ENCODE data around the gene FBXW7.

FBXW7 gene

GRCh38 chr4:152544533-152544932, 8.6 kb upstream of the FBXW7 start:
- DNase-seq: peak in 1 of 2 donors; percentile 45

- DNase-seq: no peak
Observed at GRCh38 chr4:152540941-152541340, 5.0 kb upstream of the FBXW7 start.

DNA sequence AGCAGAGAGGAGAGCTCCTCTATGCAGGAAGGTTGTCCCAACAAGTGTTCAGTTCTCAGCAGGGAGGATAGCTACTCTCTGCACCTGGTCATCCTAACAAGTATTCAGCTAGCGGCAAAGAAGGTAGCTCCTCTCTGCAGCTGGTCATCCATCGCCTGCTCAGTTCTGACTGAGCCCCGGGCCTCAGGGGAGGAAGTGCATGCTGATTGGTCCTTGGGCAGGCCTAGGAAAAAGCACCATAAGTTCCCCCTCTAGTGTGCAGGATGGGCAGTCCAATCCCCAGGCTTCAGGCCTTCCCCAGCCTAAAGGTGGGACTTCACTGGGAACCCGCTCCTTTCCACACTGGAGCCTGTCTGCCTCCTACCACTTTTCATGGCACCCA, 4.4 kb upstream of the FBXW7 start:
- DNase-seq: no peak

DNA sequence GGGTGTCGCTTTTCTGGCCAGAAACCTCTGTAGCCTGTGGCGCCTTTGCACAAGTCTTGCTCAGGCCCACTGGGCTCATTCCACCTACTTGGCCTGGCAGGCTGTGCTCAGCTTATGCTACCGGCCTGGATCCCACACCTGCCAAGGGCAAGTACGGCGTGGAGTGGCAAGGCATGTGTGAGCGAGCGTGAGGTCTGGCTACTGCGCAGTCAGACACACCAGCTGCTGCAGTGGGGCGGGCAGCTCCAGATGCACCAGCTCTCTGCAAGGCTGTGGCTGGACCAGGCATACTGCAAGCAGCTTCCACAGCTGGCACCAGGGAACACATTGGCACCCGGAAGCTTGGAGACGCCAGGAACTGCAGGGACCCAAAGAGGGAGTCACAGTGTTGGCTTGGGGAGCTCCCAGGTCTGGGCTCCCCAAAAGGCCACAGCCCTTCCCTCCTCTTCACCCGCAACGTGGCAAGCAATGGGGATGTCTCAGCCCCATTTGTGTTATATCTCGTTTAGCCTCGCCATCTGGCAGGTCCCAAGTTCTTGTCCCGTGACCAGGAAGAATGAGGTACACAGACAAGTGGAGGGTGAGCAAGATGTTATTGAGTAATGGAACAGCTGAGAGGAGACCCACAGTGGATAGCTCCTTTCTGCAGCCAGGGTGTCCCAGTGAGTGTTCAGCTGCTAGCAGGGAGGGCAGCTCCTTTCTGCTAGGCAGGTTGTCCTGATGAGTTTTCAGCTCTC, 3.8 kb upstream of the FBXW7 start:
- DNase-seq: no peak

- no peak for DNase-seq
Observed at GRCh38 chr4:152537881-152538280, 2.0 kb upstream of the FBXW7 start.

DNA sequence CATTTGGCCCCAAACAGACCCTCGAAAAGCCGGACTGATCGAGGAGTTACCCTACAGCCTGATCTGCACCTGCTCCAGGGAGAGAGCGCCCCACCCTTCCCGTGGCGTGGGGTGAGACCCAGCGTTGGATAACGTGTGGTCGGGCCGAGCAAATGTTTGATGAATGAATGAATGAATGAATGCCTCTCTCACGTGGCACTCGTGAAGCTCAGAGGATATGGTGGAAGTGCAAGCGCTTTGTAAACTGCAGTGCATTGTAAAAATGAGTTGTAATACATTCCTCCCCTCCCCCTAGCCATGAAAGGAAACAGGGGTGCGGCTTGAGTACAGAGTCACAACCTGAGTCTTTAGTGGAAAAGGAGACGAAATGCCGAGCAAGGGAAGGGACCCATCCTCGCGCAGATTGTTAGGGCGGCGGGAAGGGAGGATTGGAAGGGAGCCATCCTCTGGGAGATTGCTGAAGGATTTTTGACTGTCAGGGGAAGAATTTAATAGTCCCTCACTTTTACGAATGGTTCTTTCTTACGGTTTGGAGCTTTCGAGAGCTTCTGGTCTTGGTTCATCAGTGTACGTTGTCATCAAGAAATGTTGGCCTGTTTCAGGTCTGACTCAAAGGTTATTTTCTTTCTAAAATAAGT, 772 bp upstream of the FBXW7 start:
- peak; percentile 73 to 85 for DNase-seq

- peak in 1 of 2 donors; percentile 28 for DNase-seq
Observed at GRCh38 chr4:152535360-152535902, 461 bp downstream of the FBXW7 start.

DNA sequence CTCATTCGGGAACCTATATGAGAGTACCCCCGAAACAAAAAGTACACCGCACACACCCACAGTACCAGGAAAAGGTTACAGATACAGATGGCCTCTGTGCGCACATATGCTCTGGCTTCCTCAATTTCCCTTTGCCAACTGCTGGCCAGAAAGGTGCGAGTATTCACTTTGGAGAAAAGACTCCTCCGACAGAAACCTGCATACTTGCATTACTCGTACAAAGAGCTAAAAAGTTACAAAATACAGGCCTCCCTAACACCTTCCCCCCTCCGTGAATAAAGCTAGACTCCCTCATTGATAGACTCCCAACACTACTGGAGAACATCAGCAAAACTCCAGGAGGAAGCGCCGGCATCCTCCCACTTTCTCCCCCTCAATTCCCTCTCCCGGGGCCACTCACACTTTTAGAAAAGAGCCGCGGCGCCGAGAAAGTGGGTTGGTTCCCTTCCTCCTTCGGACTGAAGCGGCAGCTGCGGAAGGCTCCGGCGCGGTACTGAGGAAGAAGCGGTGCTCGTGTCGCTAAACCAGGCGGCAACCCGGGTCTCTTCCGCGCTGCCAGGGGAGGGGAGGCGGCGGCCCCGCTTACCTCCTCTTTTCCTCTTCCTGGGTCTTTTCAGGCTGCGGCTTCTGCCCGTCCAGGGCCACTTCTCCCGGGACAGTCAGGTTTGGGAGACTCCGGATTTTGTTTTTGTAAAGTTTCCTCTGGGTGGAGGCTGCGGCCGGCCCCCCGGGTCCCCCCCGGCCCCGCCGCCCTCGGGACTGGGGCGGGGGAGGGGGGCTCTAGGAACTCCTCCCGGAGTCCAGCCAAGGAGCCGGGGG, 1.1 kb downstream of the FBXW7 start:
- DNase-seq: peak; percentile 50 to 55

DNA sequence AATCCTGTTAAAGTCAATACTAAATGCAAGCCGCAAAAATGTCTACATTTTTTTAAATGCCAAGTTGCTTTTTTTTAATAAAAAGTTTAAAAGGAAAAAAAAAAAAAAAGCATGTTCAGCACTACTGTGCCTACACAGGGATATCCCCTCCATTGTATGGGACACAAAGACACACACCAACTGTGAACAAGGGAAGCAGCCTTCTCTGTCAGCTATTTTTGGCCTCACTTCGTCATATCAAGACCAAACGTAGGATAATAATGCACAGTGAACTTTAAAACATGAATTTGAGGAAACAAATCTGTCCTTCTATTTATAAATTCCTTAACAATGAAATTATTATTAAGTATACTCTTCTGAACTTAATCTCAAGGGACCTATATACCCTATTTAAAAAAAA, 4.4 kb downstream of the FBXW7 start:
- DNase-seq: no peak

- DNase-seq: no peak
Observed at GRCh38 chr4:152530600-152530999, 5.3 kb downstream of the FBXW7 start.

DNA sequence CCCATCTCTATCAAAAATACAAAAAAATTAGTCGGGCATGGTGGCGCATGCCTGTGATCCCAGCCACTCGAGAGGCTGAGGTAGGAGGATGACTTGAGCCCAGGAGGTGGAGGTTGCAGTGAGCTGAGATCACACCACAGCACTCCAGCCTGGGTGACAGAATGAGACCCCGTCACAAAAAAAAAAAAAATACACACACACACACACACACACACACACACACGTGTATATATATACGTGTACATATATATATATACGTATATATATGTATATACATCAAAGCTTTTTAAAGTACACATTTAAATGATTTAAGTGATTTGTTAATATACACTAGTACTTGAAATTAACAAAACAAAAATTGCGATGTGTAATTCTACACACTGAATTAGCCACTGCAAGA, 6.0 kb downstream of the FBXW7 start:
- DNase-seq: no peak

DNA sequence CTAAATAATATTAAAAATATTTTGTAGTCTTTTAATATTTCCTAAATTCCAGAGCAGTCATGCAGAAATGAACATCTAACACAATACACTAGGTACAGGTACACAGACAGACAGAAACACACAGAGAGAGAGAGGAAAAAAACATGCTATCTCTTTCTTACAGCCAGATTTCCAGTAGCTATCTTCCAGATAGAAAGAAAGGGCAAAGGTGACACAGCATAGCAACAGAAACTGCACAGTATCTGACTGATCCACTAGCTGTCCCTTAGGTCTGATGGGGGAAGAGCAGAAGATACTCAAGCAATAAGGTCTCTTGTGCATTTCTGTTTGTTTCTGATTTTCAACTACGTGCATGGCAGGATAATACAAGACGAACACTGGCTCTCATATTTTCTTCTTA, 7.8 kb downstream of the FBXW7 start:
- no peak for DNase-seq

DNA sequence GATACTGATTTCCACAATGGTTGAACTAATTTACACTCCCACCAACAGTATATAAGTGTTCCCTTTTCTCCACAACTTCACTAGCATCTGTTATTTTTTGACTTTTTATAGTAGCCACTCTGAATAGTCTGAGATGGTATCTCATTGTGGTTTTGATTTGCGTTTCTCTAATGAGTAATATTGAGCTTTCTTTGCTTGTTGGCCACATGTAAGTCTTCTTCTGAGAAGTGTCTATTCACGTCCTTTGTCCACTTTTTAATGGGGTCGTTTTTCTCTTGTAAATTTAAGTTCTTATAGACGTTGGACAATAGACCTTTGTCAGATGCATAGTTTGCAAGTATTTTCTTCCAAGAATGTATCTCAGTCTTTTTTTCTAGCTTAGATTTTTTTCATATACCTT, 10.0 kb downstream of the FBXW7 start:
- no peak for DNase-seq

DNA sequence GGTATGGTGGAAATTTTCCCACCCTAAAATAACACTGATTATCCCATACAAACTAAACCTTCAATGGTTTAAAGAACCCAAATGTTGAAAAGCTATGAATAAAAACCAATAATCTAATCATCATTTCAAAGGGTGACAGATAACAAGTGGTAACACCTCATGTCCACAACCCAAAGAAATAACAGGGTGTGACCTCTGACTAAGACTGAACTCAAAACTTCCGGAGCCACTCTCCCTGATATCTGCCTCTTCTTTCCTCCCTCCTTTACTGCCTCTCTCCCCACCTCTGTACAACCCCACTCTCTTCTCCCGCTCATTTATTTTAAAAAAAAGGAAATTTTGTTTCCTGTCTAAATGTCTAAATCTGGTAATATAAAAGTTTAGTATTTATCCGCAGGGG, 11.5 kb downstream of the FBXW7 start:
- DNase-seq: peak in 1 of 2 donors; percentile 38

DNA sequence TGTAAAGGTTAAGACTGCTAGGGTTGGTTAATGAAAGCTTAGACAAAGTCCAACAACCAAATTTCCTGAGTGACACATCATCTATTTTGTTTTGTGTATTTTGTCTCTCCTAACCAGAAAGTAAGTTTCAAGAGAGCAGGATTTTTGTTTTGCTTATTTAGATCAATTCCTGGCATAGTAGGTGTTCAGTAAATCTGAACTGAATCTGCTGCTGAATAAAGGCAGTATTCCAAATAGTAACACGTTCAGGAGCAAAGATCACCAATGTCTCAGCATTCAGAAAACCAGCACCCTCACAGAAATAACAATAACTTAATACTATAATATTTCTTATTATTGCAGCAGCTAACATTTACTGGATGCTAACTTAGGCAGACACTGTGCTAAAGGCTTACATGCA, 12.2 kb downstream of the FBXW7 start:
- no peak for DNase-seq

GRCh38 chr4:152522754-152523153, 13.1 kb downstream of the FBXW7 start:
- DNase-seq: no peak

- DNase-seq: no peak
Observed at GRCh38 chr4:152522245-152522644, 13.6 kb downstream of the FBXW7 start.

GRCh38 chr4:152516156-152516555, 19.7 kb downstream of the FBXW7 start:
- no peak for DNase-seq

DNA sequence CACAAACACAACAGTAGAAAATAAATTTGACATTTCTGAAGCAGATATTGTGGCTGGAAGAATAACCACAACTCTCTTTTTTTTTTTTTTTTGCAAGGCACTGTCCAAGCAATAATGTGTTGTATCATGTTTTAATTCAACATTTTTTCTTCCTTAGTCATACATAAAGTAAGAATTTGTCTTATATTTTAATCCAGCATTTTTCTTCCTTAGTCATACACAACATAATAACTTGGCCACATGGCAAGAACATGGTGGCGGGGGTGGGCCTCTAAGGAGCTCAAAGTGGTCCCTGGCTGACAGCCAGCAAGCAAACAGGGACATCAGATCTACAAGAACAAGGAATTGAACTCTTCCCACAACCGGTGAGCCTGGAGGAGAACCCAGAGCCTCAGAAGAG, 20.2 kb downstream of the FBXW7 start:
- DNase-seq: no peak

- no peak for DNase-seq
Observed at GRCh38 chr4:152514356-152514755, 21.5 kb downstream of the FBXW7 start.

DNA sequence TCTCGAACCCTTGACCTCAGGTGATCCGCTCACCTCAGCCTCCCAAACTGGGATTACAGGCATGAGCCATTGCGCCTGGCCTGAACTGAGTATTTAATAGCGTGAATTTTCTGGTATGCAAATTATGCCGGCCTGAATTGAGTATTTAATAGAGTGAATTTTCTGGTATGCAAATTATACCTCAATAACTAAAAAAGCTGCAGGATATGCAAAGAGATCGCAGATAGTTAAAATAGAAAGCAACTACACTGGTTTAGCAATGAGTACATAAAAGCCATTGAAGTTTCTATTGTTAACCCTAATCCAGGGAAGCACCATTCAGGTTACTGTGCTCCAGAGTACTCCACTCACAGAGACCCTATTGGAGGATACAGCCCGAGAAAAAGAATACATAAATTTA, 22.8 kb downstream of the FBXW7 start:
- DNase-seq: no peak

DNA sequence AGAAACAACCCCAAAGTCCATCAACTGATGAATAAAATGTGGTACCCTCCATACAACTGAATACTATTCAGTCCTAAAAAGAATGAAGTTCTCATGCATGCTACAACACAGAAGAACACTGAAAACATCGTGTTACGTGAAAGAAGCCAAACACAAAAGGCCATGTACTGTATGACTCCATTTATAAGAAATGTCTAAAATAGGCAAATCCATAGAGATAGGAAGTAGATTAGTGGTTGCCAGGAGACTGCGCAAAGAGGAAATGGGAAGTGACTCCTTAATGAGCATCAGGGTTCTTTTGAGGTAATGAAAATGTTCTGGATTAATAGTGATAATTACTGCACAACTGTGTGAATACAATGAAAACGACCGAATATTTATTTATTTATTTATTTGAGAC, 23.4 kb downstream of the FBXW7 start:
- DNase-seq: no peak

DNA sequence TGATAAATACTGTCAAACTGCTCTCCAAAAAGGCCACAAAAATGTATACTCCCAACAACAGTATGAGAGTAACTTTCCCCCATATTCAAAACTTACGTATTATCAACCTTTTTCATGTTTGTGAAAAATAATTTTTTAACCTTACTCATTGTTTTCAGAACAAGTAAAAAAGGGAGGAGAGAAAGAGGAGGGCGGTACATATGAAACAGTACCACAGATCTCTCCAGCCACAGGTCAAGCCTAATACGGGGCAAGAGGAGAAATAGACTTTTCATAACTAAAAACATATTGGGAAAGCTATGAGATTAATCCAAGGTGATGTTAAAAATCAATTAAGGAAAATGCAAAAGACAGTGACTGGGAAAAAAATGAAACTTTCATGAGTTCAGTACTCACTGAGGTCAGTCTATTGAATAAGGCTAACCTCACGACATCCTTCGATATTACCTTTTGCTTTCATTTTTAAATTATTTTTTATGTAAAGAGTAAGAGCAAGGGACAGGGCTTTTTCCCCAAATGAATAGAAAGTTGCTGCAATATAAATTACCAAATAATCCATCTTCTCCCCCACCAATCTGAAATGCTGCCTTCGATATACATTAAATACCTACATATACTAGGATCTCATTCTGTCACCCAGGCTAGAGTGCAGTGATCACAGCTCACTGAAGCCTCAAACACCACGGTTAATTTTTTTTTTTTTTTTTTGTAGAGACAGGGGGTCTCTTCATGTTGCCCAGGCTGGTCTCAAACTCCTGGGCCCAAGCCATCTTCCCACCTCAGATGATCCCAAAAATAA, 25.3 kb downstream of the FBXW7 start:
- DNase-seq: peak in 1 of 2 donors; percentile 28

Measured in CD4-positive, alpha-beta T cell treated with Interleukin-4 for 1 hour (primary cell).